DND-41 (cell line): ENCODE data around the gene ARID3C.
A peak's percentile ranks its signal among the peaks of the same experiment; 100 is the strongest.

ENCODE experiments used
- ATAC-seq: fragments of 200-7000 bp; cut with Tn5 transposase; 3 replicates; pipeline ENCODE4 v1.9.1; 2021; ENCODE audit warnings: low read depth; ENCODE audit not compliant: insufficient read depth
- DNase-seq: peaks from one replicate; pipeline ENCODE4 v3.0.0-alpha.2; 2020
- H2AFZ ChIP-seq: 2 replicates; pipeline ENCODE4 v1.6.0; 2012; ENCODE audit warnings: low read depth, low read length
- H3K27ac ChIP-seq: 2 replicates; pipeline ENCODE4 v1.5.1; 2012; ENCODE audit warnings: low read length, inconsistent platforms
- H3K27me3 ChIP-seq: fragments of 200-600 bp; sonication (generic); 2 replicates; pipeline ENCODE4 v1.6.0; 2012; ENCODE audit warnings: low read length, mild to moderate bottlenecking, inconsistent platforms; ENCODE audit not compliant: insufficient read depth, poor library complexity
- H3K36me3 ChIP-seq: 2 replicates; pipeline ENCODE4 v1.5.1; 2012; ENCODE audit warnings: low read length, inconsistent platforms; ENCODE audit not compliant: insufficient read depth
- H3K4me1 ChIP-seq: 2 replicates; pipeline ENCODE4 v1.5.1; 2012; ENCODE audit warnings: mild to moderate bottlenecking, low read length; ENCODE audit not compliant: insufficient read depth
- H3K4me2 ChIP-seq: 2 replicates; pipeline ENCODE4 v1.6.0; 2012; ENCODE audit warnings: mild to moderate bottlenecking, moderate library complexity, low read length, inconsistent platforms; ENCODE audit not compliant: insufficient read depth
- H3K4me3 ChIP-seq, 2 experiments: fragments of 200-600 bp in 1 of 2; shearing (Covaris generic) in 1 of 2; 2 replicates each; pipeline ENCODE4 v1.5.1; 2012 to 2016; ENCODE audit warnings: inconsistent platforms in 2 of 2, low read length in 2 of 2, mild to moderate bottlenecking in 2 of 2, low read depth in 1 of 2, moderate library complexity in 1 of 2
- H3K79me2 ChIP-seq: 2 replicates; pipeline ENCODE4 v1.6.0; 2012; ENCODE audit warnings: low read length, inconsistent platforms; ENCODE audit not compliant: insufficient read depth
- H3K9ac ChIP-seq: 2 replicates; pipeline ENCODE4 v1.6.0; 2012; ENCODE audit warnings: low read depth, mild to moderate bottlenecking, inconsistent platforms, low read length, moderate library complexity
- H3K9me3 ChIP-seq: 2 replicates; pipeline ENCODE4 v1.5.1; 2012; ENCODE audit warnings: low read length, moderate library complexity, mild to moderate bottlenecking, inconsistent platforms; ENCODE audit not compliant: insufficient read depth, severe bottlenecking
- H4K20me1 ChIP-seq: 2 replicates; pipeline ENCODE4 v1.6.0; 2012; ENCODE audit warnings: low read length; ENCODE audit not compliant: insufficient read depth
- EZH2 ChIP-seq: IDR thresholded peaks from 3 replicates; pipeline ENCODE4 v1.6.1; 2012; ENCODE audit warnings: borderline replicate concordance, low read depth, mild to moderate bottlenecking, moderate library complexity, low read length, inconsistent platforms; ENCODE audit not compliant: severe bottlenecking
- TF ChIP-seq, protein P1 (sequence below): IDR thresholded peaks from 2 replicates; pipeline ENCODE4 v1.5.1; 2012; ENCODE audit warnings: borderline replicate concordance, low read length, moderate library complexity, mild to moderate bottlenecking; ENCODE audit not compliant: poor library complexity, severe bottlenecking; ENCODE audit errors: extremely low read depth

ARID3C gene

GRCh38 chr9:34663303-34663605 lies 34.4 kb upstream of the ARID3C start:
- peaks cover 21% of the 10 kb centered on the region for H3K4me1 ChIP-seq
- H3K9me3 ChIP-seq = no peaks in the 10 kb centered on the region
- H3K27ac ChIP-seq = peak overlapping the region; percentile 54
- no peak overlapping the region; the same call in 1 of the 2 replicates for H3K9ac ChIP-seq
- H3K36me3 ChIP-seq = no peaks in the 10 kb centered on the region
- no peak overlapping the region for H3K4me3 ChIP-seq
- peak overlapping the region; percentile 36 for H2AFZ ChIP-seq
- no peaks in the 10 kb centered on the region for H3K79me2 ChIP-seq
- no peaks in the 10 kb centered on the region for H3K27me3 ChIP-seq
- DNase-seq (no peak), ATAC-seq (no peak)
- no peak overlapping the region for H3K4me2 ChIP-seq
- no peak for TF ChIP-seq EZH2
- TF ChIP-seq, protein P1, sequence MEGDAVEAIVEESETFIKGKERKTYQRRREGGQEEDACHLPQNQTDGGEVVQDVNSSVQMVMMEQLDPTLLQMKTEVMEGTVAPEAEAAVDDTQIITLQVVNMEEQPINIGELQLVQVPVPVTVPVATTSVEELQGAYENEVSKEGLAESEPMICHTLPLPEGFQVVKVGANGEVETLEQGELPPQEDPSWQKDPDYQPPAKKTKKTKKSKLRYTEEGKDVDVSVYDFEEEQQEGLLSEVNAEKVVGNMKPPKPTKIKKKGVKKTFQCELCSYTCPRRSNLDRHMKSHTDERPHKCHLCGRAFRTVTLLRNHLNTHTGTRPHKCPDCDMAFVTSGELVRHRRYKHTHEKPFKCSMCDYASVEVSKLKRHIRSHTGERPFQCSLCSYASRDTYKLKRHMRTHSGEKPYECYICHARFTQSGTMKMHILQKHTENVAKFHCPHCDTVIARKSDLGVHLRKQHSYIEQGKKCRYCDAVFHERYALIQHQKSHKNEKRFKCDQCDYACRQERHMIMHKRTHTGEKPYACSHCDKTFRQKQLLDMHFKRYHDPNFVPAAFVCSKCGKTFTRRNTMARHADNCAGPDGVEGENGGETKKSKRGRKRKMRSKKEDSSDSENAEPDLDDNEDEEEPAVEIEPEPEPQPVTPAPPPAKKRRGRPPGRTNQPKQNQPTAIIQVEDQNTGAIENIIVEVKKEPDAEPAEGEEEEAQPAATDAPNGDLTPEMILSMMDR = no peak
- H4K20me1 ChIP-seq = no peaks in the 10 kb centered on the region

DNA sequence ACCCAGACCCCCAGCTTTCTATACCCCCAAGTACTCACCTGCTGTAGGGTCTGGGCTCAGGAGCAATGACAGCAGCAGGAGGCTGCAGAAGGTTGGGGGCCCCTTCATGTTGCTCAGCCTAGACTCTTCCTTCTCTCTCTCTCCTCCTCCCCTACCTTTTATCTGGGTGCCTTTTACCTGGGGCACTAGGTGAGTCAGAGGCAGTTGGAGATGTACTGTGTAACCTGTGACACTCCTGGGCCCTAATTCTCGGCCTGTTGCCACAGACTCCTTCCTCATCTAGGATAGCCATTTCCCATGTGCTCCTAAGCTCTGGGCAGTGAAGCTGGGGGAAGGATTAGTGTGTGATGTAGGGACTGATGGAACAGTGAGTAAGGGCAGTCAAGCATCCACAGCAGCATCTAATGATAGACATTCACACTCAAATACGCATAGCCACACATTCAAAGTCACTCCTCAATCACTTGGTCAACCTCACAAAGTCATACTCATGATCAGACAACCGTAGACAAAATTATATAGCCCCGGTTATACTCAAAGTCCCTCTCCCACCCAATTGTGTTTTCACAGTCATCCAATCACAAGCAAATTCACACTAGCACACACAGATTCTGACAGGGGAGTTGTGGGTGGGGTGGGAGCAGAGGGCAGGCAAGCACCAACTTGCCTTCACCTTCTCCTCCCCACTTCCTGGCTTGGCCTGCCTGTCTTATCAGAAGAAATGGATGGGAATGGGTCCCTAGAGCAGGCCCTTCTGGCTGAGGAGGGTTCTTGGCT lies 33.8 kb upstream of the ARID3C start, which contains the start of gene CCL27:
CCL27 (minus strand) TSS at position 132 of the 777 bp plus-strand sequence; CDS start at position 108, 24 bp downstream.
- H3K27ac ChIP-seq = peak within 1 kb of the TSS; percentile 65
- H3K4me1 ChIP-seq = peaks cover 21% of the 10 kb centered on the region

DNA sequence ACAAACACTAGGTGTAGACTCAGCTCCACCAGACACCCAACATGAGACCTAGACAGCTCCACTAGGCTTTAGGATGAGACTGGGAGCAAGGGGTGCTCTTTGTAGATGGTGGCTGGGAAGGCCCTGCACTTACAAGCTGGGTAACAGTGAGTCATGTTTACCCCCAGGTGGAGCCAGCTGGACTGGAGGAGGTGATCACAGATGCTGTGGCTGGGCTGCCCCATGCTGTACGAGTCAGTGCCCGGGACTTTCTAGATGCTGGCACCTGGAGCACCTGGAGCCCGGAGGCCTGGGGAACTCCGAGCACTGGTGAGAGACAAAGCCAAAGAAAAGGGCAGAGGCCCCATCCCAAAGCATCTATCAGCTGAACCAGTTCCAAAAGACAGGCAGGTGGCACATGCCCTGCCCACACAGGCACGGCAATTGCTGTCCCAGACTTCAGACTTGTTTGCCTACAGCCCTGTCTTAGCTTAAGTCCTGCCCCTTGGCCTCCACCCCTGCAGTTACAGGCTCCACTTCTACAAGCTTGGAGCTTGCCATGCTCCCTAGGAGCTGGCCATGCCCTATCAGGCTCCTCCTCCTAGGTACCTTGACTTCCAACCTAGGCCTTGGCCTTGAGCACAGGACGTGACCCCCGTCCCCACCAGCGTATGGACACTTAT lies 30.9 kb upstream of the ARID3C start:
- no peaks in the 10 kb centered on the region for H4K20me1 ChIP-seq
- H3K4me2 ChIP-seq = no peak overlapping the region
- H3K4me1 ChIP-seq = peaks cover 21% of the 10 kb centered on the region
- ATAC-seq (no peak), DNase-seq (no peak)
- H3K9ac ChIP-seq = no peak overlapping the region
- no peak overlapping the region for H3K4me3 ChIP-seq
- no peaks in the 10 kb centered on the region for H3K36me3 ChIP-seq
- no peak overlapping the region for H2AFZ ChIP-seq
- H3K79me2 ChIP-seq = no peaks in the 10 kb centered on the region
- no peaks in the 10 kb centered on the region for H3K27me3 ChIP-seq
- H3K9me3 ChIP-seq = no peaks in the 10 kb centered on the region
- no peak for TF ChIP-seq EZH2
- TF ChIP-seq, protein P1 = no peak
- H3K27ac ChIP-seq = no peak overlapping the region

More for the DNA sequence above, 33.8 kb upstream of the ARID3C start, which contains the start of gene CCL27:
- Histone ChIP-seq H3K9me3 (no peaks in the 10 kb centered on the region), H3K36me3 (no peaks in the 10 kb centered on the region), H3K4me2 (peak within 1 kb of the TSS; percentile 17), H3K9ac (no peak within 1 kb of the TSS; the same call in 1 of the 2 replicates), H2AFZ (peak within 1 kb of the TSS; percentile 36), H3K4me3 (no peak within 1 kb of the TSS), H3K79me2 (no peaks in the 10 kb centered on the region), H4K20me1 (no peaks in the 10 kb centered on the region), H3K27me3 (no peaks in the 10 kb centered on the region)
- ATAC-seq (peak; percentile 88), DNase-seq (peak; percentile 69)
- TF ChIP-seq, protein P1 = no peak
- TF ChIP-seq EZH2 = no peak
